CD14-positive monocyte (primary cell): ENCODE measurements around the gene ORAI2. TPM values are rescaled to one million over a fixed set of nuclear protein-coding genes. Genes with fewer than 3 reads are reported as not detected.

Experiments
- DNase-seq, 3 donors: peaks; one replicate each; pipeline ENCODE4 v3.0.0-alpha.2; 2011 to 2022
- H2AFZ ChIP-seq: 2 replicates; pipeline ENCODE4 v1.6.0; 2012; ENCODE audit warnings: mild to moderate bottlenecking, low read depth, low read length, inconsistent platforms; ENCODE audit not compliant: insufficient read depth, poor library complexity, severe bottlenecking
- H3K27ac ChIP-seq, 2 donors: 1 replicate in 1 of 2; 2 replicates in 1 of 2; pipeline ENCODE4 v1.5.1; 2012 to 2013; ENCODE audit warnings: low read length in 2 of 2, control low read depth in 1 of 2, inconsistent platforms in 1 of 2, low read depth in 1 of 2, mild to moderate bottlenecking in 1 of 2
- H3K27me3 ChIP-seq, 2 donors: one replicate each; pipeline versions ENCODE4 v1.6.0 to v1.6.1; 2011 to 2013; ENCODE audit warnings: low read length in 2 of 2; ENCODE audit not compliant: control insufficient read depth in 2 of 2, insufficient read depth in 2 of 2
- H3K36me3 ChIP-seq, 2 donors: replicated peaks in 1 of 2; 1 replicate in 1 of 2; 2 replicates in 1 of 2; pipeline versions ENCODE4 v1.5.1 to v1.6.1; 2012 to 2013; ENCODE audit warnings: low read length in 2 of 2, control low read depth in 1 of 2, inconsistent platforms in 1 of 2, mild to moderate bottlenecking in 1 of 2; ENCODE audit not compliant: insufficient read depth in 2 of 2, control insufficient read depth in 1 of 2
- H3K4me1 ChIP-seq, 2 donors: 1 replicate in 1 of 2; 2 replicates in 1 of 2; pipeline versions ENCODE4 v1.5.1 to v1.6.1; 2012 to 2013; ENCODE audit warnings: low read length in 2 of 2, control low read depth in 1 of 2, inconsistent platforms in 1 of 2, mild to moderate bottlenecking in 1 of 2, moderate library complexity in 1 of 2; ENCODE audit not compliant: insufficient read depth in 2 of 2, control insufficient read depth in 1 of 2
- H3K4me2 ChIP-seq: replicated peaks from 2 replicates; pipeline ENCODE3; 2012; ENCODE audit warnings: low read length, moderate library complexity, mild to moderate bottlenecking; ENCODE audit not compliant: poor library complexity, severe bottlenecking; ENCODE audit errors: extremely low read depth
- H3K4me3 ChIP-seq, 3 experiments: fragments of 200-600 bp in 1 of 3; sonication (generic) in 1 of 3; replicated peaks in 1 of 3; 1 replicate in 2 of 3; 2 replicates in 1 of 3; pipeline ENCODE4 v1.5.1; 2011 to 2013; ENCODE audit warnings: low read length in 3 of 3, mild to moderate bottlenecking in 3 of 3, control low read depth in 2 of 3, low read depth in 2 of 3, inconsistent platforms in 1 of 3, moderate library complexity in 1 of 3
- H3K79me2 ChIP-seq: 2 replicates; pipeline ENCODE4 v1.6.0; 2012; ENCODE audit warnings: mild to moderate bottlenecking, control low read depth, inconsistent platforms, low read length, moderate library complexity; ENCODE audit not compliant: insufficient read depth
- H3K9ac ChIP-seq: 2 replicates; pipeline ENCODE4 v1.6.0; 2017; ENCODE audit warnings: low read length, mild to moderate bottlenecking; ENCODE audit not compliant: insufficient read depth, poor library complexity, severe bottlenecking
- H3K9me3 ChIP-seq, 2 donors: replicated peaks in 1 of 2; 1 replicate in 1 of 2; 2 replicates in 1 of 2; pipeline versions ENCODE4 v1.5.1 to v1.6.1; 2012 to 2013; ENCODE audit warnings: low read length in 2 of 2, control low read depth in 1 of 2; ENCODE audit not compliant: control insufficient read depth in 1 of 2, insufficient read depth in 1 of 2
- H4K20me1 ChIP-seq: 2 replicates; pipeline ENCODE4 v1.6.0; 2012; ENCODE audit warnings: mild to moderate bottlenecking, low read length, control low read depth, moderate library complexity; ENCODE audit not compliant: insufficient read depth
- H3K27ac Mint-ChIP-seq, 7 donors: one replicate each; pipeline ENCODE4 v1.8.0; 2020; ENCODE audit warnings: mild to moderate bottlenecking in 7 of 7, mixed read lengths in 7 of 7, moderate library complexity in 6 of 7, inconsistent platforms in 2 of 7
- H3K27me3 Mint-ChIP-seq, 3 donors: one replicate each; pipeline ENCODE4 v1.8.0; 2021 to 2022; ENCODE audit warnings: low read depth in 3 of 3, mild to moderate bottlenecking in 3 of 3, mixed read lengths in 3 of 3, moderate library complexity in 3 of 3, inconsistent platforms in 1 of 3
- H3K36me3 Mint-ChIP-seq, 2 donors: one replicate each; pipeline ENCODE4 v1.8.0; 2020; ENCODE audit warnings: mixed read lengths in 2 of 2, inconsistent platforms in 1 of 2, mild to moderate bottlenecking in 1 of 2
- H3K4me1 Mint-ChIP-seq: one replicate; pipeline ENCODE4 v1.8.0; 2020; ENCODE audit warnings: mild to moderate bottlenecking, mixed read lengths
- H3K4me3 Mint-ChIP-seq, 2 donors: one replicate each; pipeline ENCODE4 v1.8.0; 2020; ENCODE audit warnings: mild to moderate bottlenecking in 2 of 2, mixed read lengths in 2 of 2, moderate library complexity in 1 of 2
- H3K9me3 Mint-ChIP-seq, 7 donors: one replicate each; pipeline ENCODE4 v1.8.0; 2020 to 2022; ENCODE audit warnings: mixed read lengths in 7 of 7, mild to moderate bottlenecking in 6 of 7, moderate library complexity in 6 of 7, inconsistent platforms in 2 of 7
- CTCF ChIP-seq: fragments of 200-600 bp; IDR thresholded peaks from one replicate; pipeline ENCODE4 v1.8.0; 2022; ENCODE audit warnings: antibody characterized with exemption, mild to moderate bottlenecking
- WGBS: methylation state at CpG from one replicate; pipeline ENCODE4 v1.1.5; 2013; ENCODE audit warnings: missing lambda C conversion rate; ENCODE audit not compliant: insufficient coverage; 5-methylcytosine and 5-hydroxymethylcytosine counted together
- intact Hi-C, 2 donors: fragments of 100-400 bp; cut with micrococcal nuclease; formaldehyde crosslinking; loops; one replicate each; pipeline versions ENCODE4 v1.15.0 to v1.15.1; 2023
- polyA plus RNA-seq, 3 donors: library from polyadenylated mRNA; depleted of rRNA in 1 of 3; unstranded in 2 of 3; stranded (reverse) in 1 of 3; fragments of 300-500 nt in 2 of 3; fragments of >200 nt in 1 of 3; fragmentation: Illumina TruSeq in 2 of 3; gene quantifications; 1 replicate in 2 of 3; 2 replicates in 1 of 3; pipeline ENCODE4 v1.2.3, GENCODE V29; 2012 to 2021

ORAI2 gene
- polyA plus RNA-seq, 3 donors: 27.5 to 50.0 (median 38.2) TPM

- DNase-seq: no peak
- Histone ChIP-seq H4K20me1 (no peaks in the 10 kb centered on the region), H3K9me3 (no peaks in the 10 kb centered on the region), H3K4me1 (peaks cover 29 to 36% of the 10 kb centered on the region in 2 donors), H3K79me2 (peaks cover 21% of the 10 kb centered on the region), H3K36me3 (peaks cover 20 to 35% of the 10 kb centered on the region in 2 donors), H3K27me3 (no peaks in the 10 kb centered on the region), H3K9ac (peak overlapping the region; percentile 4), H3K27ac (no peak overlapping the region), H3K4me2 (no peak overlapping the region), H2AFZ (no peak overlapping the region), H3K4me3 (no peak overlapping the region)
- intact Hi-C loops: no loop called here
- H3K9me3 Mint-ChIP-seq: no peaks in the 10 kb centered on the region
- H3K27ac Mint-ChIP-seq: peak overlapping the region in 3 of 7 donors; percentile 33 to 67 (median 62)
- no peak for TF ChIP-seq CTCF
- peaks cover 36% of the 10 kb centered on the region for H3K4me1 Mint-ChIP-seq
- no peak overlapping the region for H3K4me3 Mint-ChIP-seq
- peaks cover 17 to 23% of the 10 kb centered on the region in 2 donors for H3K36me3 Mint-ChIP-seq
- peaks cover 0 to 4% (median 3%) of the 10 kb centered on the region in 3 donors for H3K27me3 Mint-ChIP-seq
- WGBS: 87% methylated on average over 7 of the region's 10 CpGs
These were observed 2.7 kb downstream of the ORAI2 start for GRCh38 chr7:102436118-102436517.

GRCh38 chr7:102439963-102440795 lies 6.8 kb downstream of the ORAI2 start:
- H3K9me3 Mint-ChIP-seq: peaks cover 0 to 3% (median 0%) of the 10 kb centered on the region in 7 donors
- no peak overlapping the region for H3K27ac Mint-ChIP-seq
- H3K4me2 ChIP-seq: no peak overlapping the region
- no peaks in the 10 kb centered on the region for H4K20me1 ChIP-seq
- H3K4me1 Mint-ChIP-seq: peaks cover 9% of the 10 kb centered on the region
- H3K27me3 Mint-ChIP-seq: peaks cover 0 to 4% (median 3%) of the 10 kb centered on the region in 3 donors
- H3K4me3 ChIP-seq: no peak overlapping the region
- H3K27me3 ChIP-seq: no peaks in the 10 kb centered on the region
- peaks cover under 1 to 3% of the 10 kb centered on the region in 2 donors for H3K4me1 ChIP-seq
- no peak overlapping the region for H3K27ac ChIP-seq
- no peak overlapping the region for H3K9ac ChIP-seq
- H3K4me3 Mint-ChIP-seq: no peak overlapping the region
- H3K9me3 ChIP-seq: no peaks in the 10 kb centered on the region
- intact Hi-C loops: no loop called here
- no peak overlapping the region for H2AFZ ChIP-seq
- TF ChIP-seq CTCF: no peak
- no peak for DNase-seq
- 93% methylated on average over 11 of the region's 17 CpGs for WGBS
- H3K36me3 Mint-ChIP-seq: peaks cover 33 to 38% of the 10 kb centered on the region in 2 donors
- peaks cover 25 to 53% of the 10 kb centered on the region in 2 donors for H3K36me3 ChIP-seq
- H3K79me2 ChIP-seq: peaks cover 2% of the 10 kb centered on the region
